Measurements from ENCODE around the gene CMYA5. TPM values are rescaled to one million over a fixed set of nuclear protein-coding genes. Genes with fewer than 3 reads are reported as not detected.

CMYA5 gene
- polyA plus RNA-seq, 1 experiment = 1.5 TPM

GRCh38 chr5:79694183-79694582 is 4.5 kb downstream of the CMYA5 start:
- ChIA-PET CTCF (interaction anchor here (1.0 to 1.8 kb wide), 2 partner anchors 73 to 390 kb away, joined by 3 read pairs; no protein-coding TSS in a partner anchor), POLR2A (no interaction called here)

GRCh38 chr5:79694652-79695051 is 5.0 kb downstream of the CMYA5 start:
- ChIA-PET CTCF (interaction anchor here (1.0 to 1.8 kb wide), 2 partner anchors 73 to 389 kb away, joined by 3 read pairs; no protein-coding TSS in a partner anchor), POLR2A (no interaction called here)
- TF ChIP-seq CTCF (IDR thresholded peaks at IDR 0.05; ENCODE audit: insufficient read depth, low read depth, low read length) = no peak
- Histone ChIP-seq H3K36me3 (ENCODE audit: control insufficient read depth, insufficient read depth, low read length) (no peaks in the 10 kb centered on the region), H3K27me3 (ENCODE audit: control insufficient read depth, insufficient read depth, low read length) (no peaks in the 10 kb centered on the region), H3K4me3 (ENCODE audit: low read depth, low read length) (no peak overlapping the region)
- no peak for DNase-seq (ENCODE audit: low read depth)

More at GRCh38 chr5:79694183-79694582, 4.5 kb downstream of the CMYA5 start:
- no peaks in the 10 kb centered on the region for H3K27me3 ChIP-seq (ENCODE audit: control insufficient read depth, insufficient read depth, low read length)
- no peaks in the 10 kb centered on the region for H3K36me3 ChIP-seq (ENCODE audit: control insufficient read depth, insufficient read depth, low read length)
- no peak overlapping the region for H3K4me3 ChIP-seq (ENCODE audit: low read depth, low read length)
- no peak for DNase-seq (ENCODE audit: low read depth)
- no peak for TF ChIP-seq CTCF (IDR thresholded peaks at IDR 0.05; ENCODE audit: insufficient read depth, low read depth, low read length)

- POLR2A ChIA-PET = no interaction called here
- CTCF ChIA-PET = interaction anchor here (1.8 kb wide), 1 partner anchor 388 kb away, joined by 3 read pairs; no protein-coding TSS in a partner anchor
- H3K4me3 ChIP-seq (ENCODE audit: low read depth, low read length) = no peak overlapping the region
- DNase-seq (ENCODE audit: low read depth) = no peak
- H3K36me3 ChIP-seq (ENCODE audit: control insufficient read depth, insufficient read depth, low read length) = no peaks in the 10 kb centered on the region
- no peak for TF ChIP-seq CTCF (IDR thresholded peaks at IDR 0.05; ENCODE audit: insufficient read depth, low read depth, low read length)
- H3K27me3 ChIP-seq (ENCODE audit: control insufficient read depth, insufficient read depth, low read length) = no peaks in the 10 kb centered on the region
Observed at GRCh38 chr5:79695526-79695925, 5.9 kb downstream of the CMYA5 start.

- POLR2A ChIA-PET = no interaction called here
- CTCF ChIA-PET = no interaction called here
- H3K27me3 ChIP-seq (ENCODE audit: control insufficient read depth, insufficient read depth, low read length) = no peaks in the 10 kb centered on the region
- TF ChIP-seq CTCF (IDR thresholded peaks at IDR 0.05; ENCODE audit: insufficient read depth, low read depth, low read length) = no peak
- H3K4me3 ChIP-seq (ENCODE audit: low read depth, low read length) = no peak overlapping the region
- DNase-seq (ENCODE audit: low read depth) = no peak
- H3K36me3 ChIP-seq (ENCODE audit: control insufficient read depth, insufficient read depth, low read length) = no peaks in the 10 kb centered on the region
Observed at GRCh38 chr5:79697222-79698170, 7.9 kb downstream of the CMYA5 start.

GRCh38 chr5:79699763-79700400 is 10.2 kb downstream of the CMYA5 start:
- Histone ChIP-seq H3K4me3 (ENCODE audit: low read depth, low read length) (no peak overlapping the region), H3K36me3 (ENCODE audit: control insufficient read depth, insufficient read depth, low read length) (no peaks in the 10 kb centered on the region), H3K27me3 (ENCODE audit: control insufficient read depth, insufficient read depth, low read length) (no peaks in the 10 kb centered on the region)
- CTCF ChIA-PET = no interaction called here
- DNase-seq (ENCODE audit: low read depth) = no peak
- POLR2A ChIA-PET = no interaction called here
- no peak for TF ChIP-seq CTCF (IDR thresholded peaks at IDR 0.05; ENCODE audit: insufficient read depth, low read depth, low read length)

All from BJ (cell line).